Ovary (tissue), 3 donors: ENCODE results near the gene GRIN3B.

ENCODE experiments used
- CTCF ChIP-seq, 3 donors: fragments of 450-650 bp in 2 of 3; fragments of 200-600 bp in 1 of 3; IDR thresholded peaks; one replicate each; pipeline versions ENCODE4 v1.5.1 to v1.8.0; 2016 to 2022; ENCODE audit warnings: antibody characterized with exemption in 3 of 3, mild to moderate bottlenecking in 1 of 3
- EP300 ChIP-seq: sonication (generic); formaldehyde crosslinking; IDR thresholded peaks from one replicate; pipeline ENCODE4 v1.6.1; 2017; ENCODE audit warnings: antibody characterized with exemption
- POLR2A ChIP-seq: fragments of 450-650 bp; IDR thresholded peaks from one replicate; pipeline ENCODE4 v1.6.1; 2017; ENCODE audit warnings: antibody characterized with exemption, mild to moderate bottlenecking, moderate library complexity
- donor health status: DM: no; HTN: no; CAD: no.

DNA sequence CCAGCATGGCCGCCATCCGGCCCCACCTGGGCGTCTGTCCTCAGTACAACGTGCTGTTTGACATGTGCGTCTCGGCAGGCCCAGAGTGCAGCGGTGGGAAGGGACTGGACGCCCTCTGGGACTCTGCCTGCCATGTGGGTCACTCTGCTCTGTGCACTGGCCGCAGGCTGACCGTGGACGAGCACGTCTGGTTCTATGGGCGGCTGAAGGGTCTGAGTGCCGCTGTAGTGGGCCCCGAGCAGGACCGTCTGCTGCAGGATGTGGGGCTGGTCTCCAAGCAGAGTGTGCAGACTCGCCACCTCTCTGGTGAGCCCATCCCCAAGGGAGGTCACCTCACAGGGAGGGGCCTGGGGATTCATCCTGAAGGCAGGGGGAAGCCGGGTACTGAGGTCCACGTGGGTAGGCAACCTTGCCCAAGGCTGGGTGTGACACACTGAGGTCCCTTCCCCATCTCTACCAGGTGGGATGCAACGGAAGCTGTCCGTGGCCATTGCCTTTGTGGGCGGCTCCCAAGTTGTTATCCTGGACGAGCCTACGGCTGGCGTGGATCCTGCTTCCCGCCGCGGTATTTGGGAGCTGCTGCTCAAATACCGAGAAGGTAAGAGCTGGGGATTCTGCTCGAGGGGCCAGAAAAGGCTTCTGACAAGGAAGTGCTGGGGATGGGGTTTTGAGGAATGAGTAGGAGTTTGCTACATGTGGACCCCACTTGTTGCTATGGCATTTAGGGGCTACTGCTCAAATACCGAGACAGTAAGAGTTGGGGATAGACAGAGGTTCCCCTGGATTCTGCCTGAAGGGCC is 51.0 kb downstream of the GRIN3B start:
- TF ChIP-seq CTCF (IDR thresholded peaks at IDR 0.05) (no peak), POLR2A (no peak), EP300 (no peak)
